ENCODE results near the gene CPNE7. TPM values are rescaled to one million over a fixed set of nuclear protein-coding genes. Genes with fewer than 3 reads are reported as not detected.
"Not testable (repeated sequence)": the region's sequence is repeated elsewhere in the genome, so short reads cannot be mapped to it uniquely, and the experiment has no call there.

CPNE7 gene
- total and polyA plus RNA-seq, 10 of the 15 experiments (the other 5 are each of a cell fraction or from before 2014, with no cell fraction given) = 0.29 to 46.9 (median 17.5) TPM

DNA sequence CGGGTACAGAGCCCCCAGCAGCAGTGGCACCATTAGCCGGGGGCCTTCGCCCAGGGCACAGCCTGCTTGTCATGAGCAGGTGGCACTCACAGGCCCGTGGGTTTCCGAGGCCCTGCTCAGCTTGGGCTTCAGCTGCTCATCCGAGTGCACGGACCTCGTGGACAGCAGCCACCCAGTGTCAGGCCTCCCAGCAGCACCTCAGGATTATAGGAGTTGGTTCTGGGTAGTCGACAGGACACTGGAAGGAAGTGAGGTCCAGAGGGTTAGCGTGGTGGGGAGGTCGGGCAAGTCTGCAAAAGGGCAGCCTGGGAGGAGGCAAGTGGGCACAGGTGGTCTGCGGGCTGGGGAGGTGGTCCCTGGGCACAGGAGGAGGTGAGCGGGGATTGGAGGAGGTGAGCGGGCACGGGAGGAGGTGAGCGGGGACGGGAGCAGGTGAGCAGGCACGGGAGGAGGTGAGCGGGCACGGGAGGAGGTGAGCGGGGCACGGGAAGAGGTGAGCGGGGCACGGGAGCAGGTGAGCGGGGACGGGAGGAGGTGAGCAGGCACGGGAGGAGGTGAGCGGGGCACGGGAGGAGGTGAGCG lies 5.1 kb upstream of the CPNE7 start:
- ATAC-seq (no peak), FAIRE-seq (no peak), DNase-seq (ENCODE audit: low read depth, low spot score) (no peak)
- RAD21 ChIA-PET (ENCODE audit: unreplicated experiment) = no interaction called here
- Histone ChIP-seq H3K27me3 (replicated peaks in 1 of 2; ENCODE audit: control insufficient read depth in 2 of 2, insufficient read depth in 2 of 2, low read length in 1 of 2) (no peaks in the 10 kb centered on the region; a peak in 1 of 4 replicates), H2AFZ (ENCODE audit: control insufficient read depth, low read depth, low read length) (no peak overlapping the region), H3K79me2 (ENCODE audit: control insufficient read depth, insufficient read depth, low read length) (no peaks in the 10 kb centered on the region), H3K4me1 (ENCODE audit: control insufficient read depth, insufficient read depth, low read length) (peaks cover 21% of the 10 kb centered on the region), H3K9ac (ENCODE audit: control insufficient read depth, insufficient read depth, low read length) (no peak overlapping the region), H3K4me2 (ENCODE audit: control insufficient read depth, insufficient read depth) (no peak overlapping the region), H3K4me3 (no peak overlapping the region), H4K20me1 (ENCODE audit: control insufficient read depth, insufficient read depth) (no peaks in the 10 kb centered on the region; the same call in 1 of the 2 replicates), H3K36me3 (ENCODE audit: control insufficient read depth in 2 of 2, insufficient read depth in 2 of 2, low read length in 1 of 2) (no peaks in the 10 kb centered on the region), H3K27ac (ENCODE audit: control insufficient read depth, insufficient read depth) (no peak overlapping the region), H3K9me3 (replicated peaks; ENCODE audit: control insufficient read depth, insufficient read depth, low read length) (no peaks in the 10 kb centered on the region)
- POLR2A ChIA-PET = no interaction called here
- TF ChIP-seq CEBPB (IDR thresholded peaks at IDR 0.05; ENCODE audit: borderline replicate concordance in 1 of 2, low read depth in 2 of 2, low read length in 2 of 2) = no peak
- TF ChIP-seq EGR1 (IDR thresholded peaks at IDR 0.05; ENCODE audit: borderline replicate concordance in 1 of 2, low read depth in 2 of 2, low read length in 2 of 2) = no peak
- TF ChIP-seq TCF3 (IDR thresholded peaks at IDR 0.05; ENCODE audit: borderline replicate concordance, insufficient read depth, low read depth, low read length) = 0 out of 2 replicates have a peak, but pooled peaks have one; percentile 51
- no peak for TF ChIP-seq SMC3 (IDR thresholded peaks at IDR 0.05; ENCODE audit: borderline replicate concordance, low read length)
- no TSS peak for BruUV-seq (replicated peaks)
- in situ Hi-C loops (cut with MboI) = no loop called here
- intact Hi-C loops (cut with micrococcal nuclease; ENCODE audit: unreplicated experiment) = no loop called here
- 82% methylated on average over 12 of the region's 30 CpGs for WGBS (ENCODE audit: insufficient coverage, insufficient replicate concordance, low lambda C conversion rate, missing lambda C conversion rate)
- SMC1A ChIA-PET (ENCODE audit: uncharacterized antibody, unreplicated experiment) = no interaction called here
- CTCF ChIA-PET = no interaction called here

DNA sequence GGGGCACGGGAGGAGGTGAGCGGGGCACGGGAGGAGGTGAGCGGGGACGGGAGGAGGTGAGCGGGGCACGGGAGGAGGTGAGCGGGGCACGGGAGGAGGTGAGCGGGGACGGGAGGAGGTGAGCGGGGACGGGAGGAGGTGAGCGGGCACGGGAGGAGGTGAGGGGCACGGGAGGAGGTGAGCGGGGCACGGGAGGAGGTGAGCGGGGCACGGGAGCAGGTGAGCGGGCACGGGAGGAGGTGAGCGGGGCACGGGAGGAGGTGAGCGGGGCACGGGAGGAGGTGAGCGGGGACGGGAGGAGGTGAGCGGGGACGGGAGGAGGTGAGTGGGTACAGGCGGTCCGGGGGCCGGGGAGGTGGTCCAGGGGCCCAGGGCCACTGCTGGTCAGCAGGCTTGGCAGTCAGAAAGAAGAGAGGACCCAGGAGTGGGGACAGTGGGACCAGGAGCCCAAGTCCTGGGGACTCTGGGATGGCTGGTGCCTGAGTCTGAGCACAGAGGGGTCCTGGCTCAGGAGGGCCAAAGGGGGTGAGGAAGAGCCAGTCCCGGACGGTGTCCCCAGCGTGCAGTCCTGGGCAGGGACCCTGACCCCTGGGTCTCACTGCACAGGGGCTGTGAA lies 4.5 kb upstream of the CPNE7 start:
- H3K4me2 ChIP-seq (ENCODE audit: control insufficient read depth, insufficient read depth); H3K9me3 ChIP-seq (replicated peaks; ENCODE audit: control insufficient read depth, insufficient read depth, low read length); BruUV-seq (replicated peaks); FAIRE-seq; RAD21 ChIA-PET (ENCODE audit: unreplicated experiment); H3K27ac ChIP-seq (ENCODE audit: control insufficient read depth, insufficient read depth); intact Hi-C loops (cut with micrococcal nuclease; ENCODE audit: unreplicated experiment); H2AFZ ChIP-seq (ENCODE audit: control insufficient read depth, low read depth, low read length); DNase-seq (ENCODE audit: low read depth, low spot score); H4K20me1 ChIP-seq (ENCODE audit: control insufficient read depth, insufficient read depth); H3K36me3 ChIP-seq (ENCODE audit: control insufficient read depth in 2 of 2, insufficient read depth in 2 of 2, low read length in 1 of 2); H3K4me3 ChIP-seq; H3K79me2 ChIP-seq (ENCODE audit: control insufficient read depth, insufficient read depth, low read length); H3K9ac ChIP-seq (ENCODE audit: control insufficient read depth, insufficient read depth, low read length); H3K27me3 ChIP-seq (replicated peaks in 1 of 2; ENCODE audit: control insufficient read depth in 2 of 2, insufficient read depth in 2 of 2, low read length in 1 of 2); POLR2A ChIA-PET; in situ Hi-C loops (cut with MboI); ATAC-seq; SMC1A ChIA-PET (ENCODE audit: uncharacterized antibody, unreplicated experiment): not testable (repeated sequence)
- H3K4me1 ChIP-seq (ENCODE audit: control insufficient read depth, insufficient read depth, low read length) = peaks cover 17% of the 10 kb centered on the region
- CTCF ChIA-PET = interaction anchor here (0.7 kb wide), 1 partner anchor 196 kb away, joined by 3 read pairs; no protein-coding TSS in a partner anchor
- WGBS (ENCODE audit: insufficient coverage, insufficient replicate concordance, low lambda C conversion rate, missing lambda C conversion rate) = 53% methylated on average over 3 of the region's 36 CpGs

All from GM12878 (cell line).